Measurements from ENCODE around the gene STK32B. TPM values are rescaled to one million over a fixed set of nuclear protein-coding genes. Genes with fewer than 3 reads are reported as not detected.

The STK32B gene
- total and polyA plus RNA-seq, 2 donors (not counting 1 experiment from before 2014, with no cell fraction given): 0.22 to 0.30 TPM

DNA sequence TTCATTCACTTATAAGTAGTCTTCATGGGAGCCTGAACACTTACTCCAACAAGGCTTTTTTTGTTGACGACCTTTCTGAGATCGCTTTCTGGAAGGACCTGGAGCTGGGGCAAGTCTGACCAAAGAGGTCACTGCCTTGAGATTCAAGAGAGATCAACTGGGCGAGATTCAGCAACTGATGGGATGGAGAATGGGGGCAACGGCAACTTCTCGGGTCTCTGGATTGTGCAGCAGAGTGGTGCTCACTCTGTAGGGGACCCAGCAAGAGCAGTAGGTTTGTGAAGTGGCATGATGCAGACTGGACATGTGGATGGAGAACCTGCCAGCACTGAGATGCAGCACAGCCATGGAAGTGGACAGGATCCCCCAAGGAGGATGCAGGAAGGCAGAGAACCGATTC is 369.0 kb downstream of the STK32B start:
- no peak for ATAC-seq (ENCODE audit: low read depth)
- Histone ChIP-seq H3K27me3 (replicated peaks in 1 of 4; ENCODE audit: control extremely low read depth in 1 of 4, control insufficient read depth in 3 of 4, insufficient read depth in 4 of 4, low read length in 3 of 4) (no peaks in the 10 kb centered on the region), H3K79me2 (ENCODE audit: control insufficient read depth, insufficient read depth, low read length) (no peaks in the 10 kb centered on the region), H2AFZ (ENCODE audit: insufficient read depth, low read depth, low read length, poor library complexity, severe bottlenecking) (no peak overlapping the region), H3K36me3 (replicated peaks in 1 of 2; ENCODE audit: control extremely low read depth in 1 of 2, control insufficient read depth in 1 of 2, extremely low read depth in 1 of 2, insufficient read depth in 2 of 2, low read length in 1 of 2) (no peaks in the 10 kb centered on the region), H3K4me3 (ENCODE audit: control extremely low read depth in 1 of 5, extremely low read depth in 1 of 5, insufficient read depth in 1 of 5, low read depth in 2 of 5, low read length in 4 of 5) (no peak overlapping the region), H4K20me1 (ENCODE audit: control insufficient read depth, insufficient read depth, low read length, poor library complexity, severe bottlenecking) (no peaks in the 10 kb centered on the region), H3K9ac (ENCODE audit: low read length) (no peak overlapping the region), H3K9me3 (ENCODE audit: control extremely low read depth in 1 of 3, control insufficient read depth in 2 of 3, insufficient read depth in 1 of 3, low read length in 2 of 3) (peaks cover 0 to 19% (median 5%) of the 10 kb centered on the region in 3 donors), H3K4me1 (ENCODE audit: control insufficient read depth in 2 of 2, insufficient read depth in 2 of 2, low read length in 2 of 2) (peaks cover 16 to 17% of the 10 kb centered on the region in 2 donors), H3K4me2 (replicated peaks; ENCODE audit: low read depth, low read length, poor library complexity, severe bottlenecking) (no peak overlapping the region), H3K27ac (ENCODE audit: low read length in 2 of 2) (no peak overlapping the region)
- H3K9me3 Mint-ChIP-seq (ENCODE audit: insufficient read depth): peaks cover 11% of the 10 kb centered on the region
- TF ChIP-seq, protein P1, sequence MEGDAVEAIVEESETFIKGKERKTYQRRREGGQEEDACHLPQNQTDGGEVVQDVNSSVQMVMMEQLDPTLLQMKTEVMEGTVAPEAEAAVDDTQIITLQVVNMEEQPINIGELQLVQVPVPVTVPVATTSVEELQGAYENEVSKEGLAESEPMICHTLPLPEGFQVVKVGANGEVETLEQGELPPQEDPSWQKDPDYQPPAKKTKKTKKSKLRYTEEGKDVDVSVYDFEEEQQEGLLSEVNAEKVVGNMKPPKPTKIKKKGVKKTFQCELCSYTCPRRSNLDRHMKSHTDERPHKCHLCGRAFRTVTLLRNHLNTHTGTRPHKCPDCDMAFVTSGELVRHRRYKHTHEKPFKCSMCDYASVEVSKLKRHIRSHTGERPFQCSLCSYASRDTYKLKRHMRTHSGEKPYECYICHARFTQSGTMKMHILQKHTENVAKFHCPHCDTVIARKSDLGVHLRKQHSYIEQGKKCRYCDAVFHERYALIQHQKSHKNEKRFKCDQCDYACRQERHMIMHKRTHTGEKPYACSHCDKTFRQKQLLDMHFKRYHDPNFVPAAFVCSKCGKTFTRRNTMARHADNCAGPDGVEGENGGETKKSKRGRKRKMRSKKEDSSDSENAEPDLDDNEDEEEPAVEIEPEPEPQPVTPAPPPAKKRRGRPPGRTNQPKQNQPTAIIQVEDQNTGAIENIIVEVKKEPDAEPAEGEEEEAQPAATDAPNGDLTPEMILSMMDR (IDR thresholded peaks at IDR 0.05): no peak
- TF ChIP-seq EZH2 (IDR thresholded peaks at IDR 0.05; ENCODE audit: borderline replicate concordance, insufficient read depth, low read depth, low read length, poor library complexity, severe bottlenecking): no peak
- intact Hi-C loops (cut with micrococcal nuclease): no loop called here
- no peak overlapping the region for H3K27ac Mint-ChIP-seq
- H3K27me3 Mint-ChIP-seq: peaks cover 4% of the 10 kb centered on the region
- DNase-seq: no peak
- 90% methylated on average over 6 of the region's 6 CpGs for WGBS (ENCODE audit: insufficient coverage)
- peaks cover 19% of the 10 kb centered on the region for H3K4me1 Mint-ChIP-seq
- POLR2A ChIA-PET: no interaction called here
- H3K4me3 Mint-ChIP-seq: no peak overlapping the region
- CTCF ChIA-PET: no interaction called here

DNA sequence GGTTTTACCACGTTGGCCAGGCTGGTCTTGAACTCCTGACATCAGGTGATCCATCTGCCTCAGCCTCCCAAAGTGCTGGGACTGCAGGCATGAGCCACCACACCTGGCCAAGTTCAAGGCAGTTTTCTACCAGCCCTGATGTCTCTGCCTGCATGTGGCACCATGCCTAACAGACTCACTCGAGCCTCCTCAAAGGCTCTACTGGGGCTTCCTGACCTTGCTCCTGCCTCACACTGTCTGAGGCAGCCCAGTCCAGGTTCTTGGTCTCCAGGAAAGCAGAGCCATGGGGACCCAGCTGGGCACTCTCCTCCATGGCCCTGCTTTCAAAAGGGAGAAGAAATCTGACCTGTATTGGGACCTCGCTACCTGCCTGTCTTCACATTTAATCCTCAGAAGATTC is 370.1 kb downstream of the STK32B start:
- H3K79me2 ChIP-seq (ENCODE audit: control insufficient read depth, insufficient read depth, low read length): no peaks in the 10 kb centered on the region
- WGBS (ENCODE audit: insufficient coverage): 75% methylated on average over 2 of the region's 3 CpGs
- no peak overlapping the region for H3K27ac ChIP-seq (ENCODE audit: low read length in 2 of 2)
- no peak for DNase-seq
- Mint-ChIP-seq H3K4me3 (no peak overlapping the region), H3K27ac (no peak overlapping the region), H3K27me3 (peaks cover 4% of the 10 kb centered on the region), H3K9me3 (ENCODE audit: insufficient read depth) (peaks cover 11% of the 10 kb centered on the region), H3K4me1 (peaks cover 9% of the 10 kb centered on the region)
- intact Hi-C loops (cut with micrococcal nuclease): no loop called here
- no peaks in the 10 kb centered on the region for H3K27me3 ChIP-seq (replicated peaks in 1 of 4; ENCODE audit: control extremely low read depth in 1 of 4, control insufficient read depth in 3 of 4, insufficient read depth in 4 of 4, low read length in 3 of 4)
- H3K9me3 ChIP-seq (ENCODE audit: control extremely low read depth in 1 of 3, control insufficient read depth in 2 of 3, insufficient read depth in 1 of 3, low read length in 2 of 3): peaks cover 0 to 19% (median 5%) of the 10 kb centered on the region in 3 donors
- H3K4me2 ChIP-seq (replicated peaks; ENCODE audit: low read depth, low read length, poor library complexity, severe bottlenecking): no peak overlapping the region
- H4K20me1 ChIP-seq (ENCODE audit: control insufficient read depth, insufficient read depth, low read length, poor library complexity, severe bottlenecking): no peaks in the 10 kb centered on the region
- no peaks in the 10 kb centered on the region for H3K36me3 ChIP-seq (replicated peaks in 1 of 2; ENCODE audit: control extremely low read depth in 1 of 2, control insufficient read depth in 1 of 2, extremely low read depth in 1 of 2, insufficient read depth in 2 of 2, low read length in 1 of 2)
- H3K4me1 ChIP-seq (ENCODE audit: control insufficient read depth in 2 of 2, insufficient read depth in 2 of 2, low read length in 2 of 2): peaks cover 5 to 6% of the 10 kb centered on the region in 2 donors
- ChIA-PET CTCF (interaction anchor here (0.6 kb wide), 1 partner anchor 19 kb away, joined by 3 read pairs; no protein-coding TSS in a partner anchor), POLR2A (no interaction called here)
- ATAC-seq (ENCODE audit: low read depth): no peak
- no peak overlapping the region for H3K4me3 ChIP-seq (ENCODE audit: control extremely low read depth in 1 of 5, extremely low read depth in 1 of 5, insufficient read depth in 1 of 5, low read depth in 2 of 5, low read length in 4 of 5)
- no peak overlapping the region for H3K9ac ChIP-seq (ENCODE audit: low read length)
- no peak overlapping the region for H2AFZ ChIP-seq (ENCODE audit: insufficient read depth, low read depth, low read length, poor library complexity, severe bottlenecking)
- TF ChIP-seq EZH2 (IDR thresholded peaks at IDR 0.05; ENCODE audit: borderline replicate concordance, insufficient read depth, low read depth, low read length, poor library complexity, severe bottlenecking): no peak
- TF ChIP-seq, protein P1 (IDR thresholded peaks at IDR 0.05): no peak
